Right forelimb (tissue), 1 donor: ENCODE results near the gene AOC3.
"Not testable (repeated sequence)": the region's sequence is repeated elsewhere in the genome, so short reads cannot be mapped to it uniquely, and the experiment has no call there.

Experiments
- DNase-seq: peaks from one replicate; pipeline ENCODE4 v3.0.0-alpha.2; 2018

AOC3 gene

DNA sequence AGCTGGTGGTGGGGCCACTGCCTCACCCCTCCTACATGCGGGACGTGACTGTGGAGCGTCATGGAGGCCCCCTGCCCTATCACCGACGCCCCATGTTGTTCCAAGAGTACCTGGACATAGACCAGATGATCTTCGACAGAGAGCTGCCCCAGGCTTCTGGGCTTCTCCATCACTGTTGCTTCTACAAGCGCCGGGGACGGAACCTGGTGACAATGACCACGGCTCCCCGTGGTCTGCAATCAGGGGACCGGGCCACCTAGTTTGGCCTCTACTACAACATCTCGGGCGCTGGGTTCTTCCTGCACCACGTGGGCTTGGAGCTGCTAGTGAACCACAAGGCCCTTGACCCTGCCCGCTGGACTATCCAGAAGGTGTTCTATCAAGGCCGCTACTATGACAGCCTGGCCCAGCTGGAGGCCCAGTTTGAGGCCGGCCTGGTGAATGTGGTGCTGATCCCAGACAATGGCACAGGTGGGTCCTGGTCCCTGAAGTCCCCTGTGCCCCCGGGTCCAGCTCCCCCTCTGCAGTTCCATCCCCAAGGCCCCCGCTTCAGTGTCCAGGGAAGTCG lies 16.8 kb downstream of the AOC3 start:
- not testable (repeated sequence) for DNase-seq

DNA sequence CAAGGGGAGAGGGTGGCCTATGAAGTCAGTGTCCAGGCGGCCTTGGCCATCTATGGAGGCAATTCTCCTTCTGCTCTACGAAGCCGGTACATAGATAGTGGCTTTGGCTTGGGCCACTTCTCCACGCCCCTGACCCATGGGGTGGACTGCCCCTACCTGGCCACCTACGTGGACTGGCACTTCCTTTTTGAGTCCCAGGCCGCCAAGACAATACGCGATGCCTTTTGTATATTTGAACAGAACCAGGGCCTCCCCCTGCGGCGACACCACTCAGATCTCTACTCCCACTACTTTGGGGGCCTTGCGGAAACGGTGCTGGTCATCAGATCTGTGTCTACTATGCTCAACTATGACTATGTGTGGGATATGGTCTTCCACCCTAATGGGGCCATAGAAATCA lies 17.3 kb downstream of the AOC3 start:
- no peak for DNase-seq

DNA sequence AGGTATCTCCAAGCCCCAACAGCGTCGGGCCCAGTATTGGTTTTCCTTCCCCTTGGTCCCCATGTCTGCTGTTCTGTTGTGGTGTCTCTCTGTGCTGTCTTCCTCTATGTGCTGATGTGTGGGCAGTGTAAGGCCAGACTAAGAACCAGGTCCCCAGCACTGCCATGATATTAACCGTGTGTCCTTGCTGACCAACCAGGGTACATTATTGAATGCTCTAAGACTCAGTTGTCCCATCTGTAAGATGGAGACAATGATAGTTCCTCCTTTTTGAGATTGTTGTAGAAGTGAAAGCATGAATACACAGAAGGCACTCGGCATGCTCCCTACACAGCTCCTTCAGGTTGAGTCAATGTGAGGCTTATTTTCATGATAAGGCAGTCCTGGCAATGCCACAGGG lies 20.6 kb downstream of the AOC3 start:
- no peak for DNase-seq

DNA sequence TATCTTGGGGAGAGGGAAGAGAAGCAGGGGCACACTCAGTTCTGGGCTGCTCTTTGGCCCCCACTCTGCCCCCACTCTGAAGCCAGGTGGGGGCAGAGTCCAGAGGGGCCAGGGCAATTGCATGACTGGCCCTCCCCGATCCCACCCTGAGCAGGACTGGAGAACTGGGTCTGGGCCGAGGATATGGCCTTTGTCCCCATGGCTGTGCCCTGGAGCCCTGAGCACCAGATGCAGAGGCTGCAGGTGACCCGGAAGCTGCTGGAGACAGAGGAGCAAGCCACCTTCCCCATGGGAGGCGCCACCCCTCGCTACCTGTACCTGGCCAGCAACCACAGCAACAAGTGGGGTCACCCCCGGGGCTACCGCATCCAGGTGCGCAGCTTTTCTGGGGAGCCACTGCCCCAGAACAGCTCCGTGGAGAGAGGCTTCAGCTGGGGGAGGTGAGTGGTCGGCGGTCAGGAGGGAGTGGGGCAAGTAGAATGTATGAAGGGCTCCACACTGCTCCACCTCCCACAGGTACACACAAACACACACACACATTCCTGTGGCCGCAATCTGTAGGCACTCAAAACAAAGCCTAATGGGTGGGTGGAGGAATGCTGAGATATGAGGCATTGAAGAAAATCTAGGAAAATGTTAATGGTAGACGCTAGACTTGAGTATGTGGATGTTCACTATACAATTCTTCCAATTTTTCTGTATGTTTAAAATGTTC lies 21.4 kb downstream of the AOC3 start:
- DNase-seq, result no peak

DNA sequence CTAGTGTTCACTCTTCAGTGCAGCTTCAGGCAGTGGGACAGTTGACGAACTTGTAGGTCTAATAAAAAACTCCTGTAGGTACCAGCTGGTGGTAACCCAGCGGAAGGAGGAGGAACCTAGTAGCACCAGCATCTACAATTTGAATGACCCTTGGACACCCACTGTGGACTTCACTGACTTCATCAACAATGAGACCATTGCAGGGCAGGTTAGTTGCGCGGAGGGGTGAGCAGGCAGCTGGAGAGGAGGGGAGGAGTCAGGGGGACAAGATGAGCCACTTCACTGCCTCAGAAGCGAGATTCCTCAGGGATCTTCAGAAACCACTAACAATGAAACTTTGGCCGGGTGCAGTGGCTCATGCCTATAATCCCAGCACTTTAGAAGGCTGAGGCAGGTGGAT lies 22.3 kb downstream of the AOC3 start:
- DNase-seq, result no peak

DNA sequence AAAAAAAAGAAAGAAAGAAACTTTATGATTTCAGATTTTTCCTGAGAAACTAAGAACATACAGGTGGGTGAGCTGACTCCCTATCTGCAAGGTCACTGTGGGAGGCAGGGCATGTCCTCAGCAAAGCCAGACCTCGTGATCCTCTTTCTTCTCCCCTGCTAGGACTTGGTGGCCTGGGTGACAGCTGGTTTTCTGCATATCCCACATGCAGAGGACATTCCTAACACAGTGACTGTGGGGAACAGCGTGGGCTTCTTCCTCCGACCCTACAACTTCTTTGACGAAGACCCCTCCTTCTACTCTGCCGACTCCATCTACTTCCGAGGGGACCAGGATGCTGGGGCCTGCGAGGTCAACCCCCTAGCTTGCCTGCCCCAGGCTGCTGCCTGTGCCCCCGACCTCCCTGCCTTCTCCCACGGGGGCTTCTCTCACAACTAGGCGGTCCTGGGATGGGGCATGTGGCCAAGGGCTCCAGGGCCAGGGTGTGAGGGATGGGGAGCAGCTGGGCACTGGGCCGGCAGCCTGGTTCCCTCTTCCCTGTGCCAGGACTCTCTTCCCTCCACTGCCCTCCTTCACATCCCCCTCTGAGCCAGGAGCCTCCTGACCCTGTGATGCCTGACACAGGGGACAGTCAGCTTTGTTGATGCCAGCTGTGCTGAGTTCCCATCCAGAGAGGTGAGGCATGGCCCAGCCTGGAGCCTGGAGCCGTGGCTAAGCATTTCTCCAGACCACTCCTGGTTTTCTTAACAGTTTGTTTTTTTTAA lies 23.1 kb downstream of the AOC3 start:
- not testable (repeated sequence) for DNase-seq

DNA sequence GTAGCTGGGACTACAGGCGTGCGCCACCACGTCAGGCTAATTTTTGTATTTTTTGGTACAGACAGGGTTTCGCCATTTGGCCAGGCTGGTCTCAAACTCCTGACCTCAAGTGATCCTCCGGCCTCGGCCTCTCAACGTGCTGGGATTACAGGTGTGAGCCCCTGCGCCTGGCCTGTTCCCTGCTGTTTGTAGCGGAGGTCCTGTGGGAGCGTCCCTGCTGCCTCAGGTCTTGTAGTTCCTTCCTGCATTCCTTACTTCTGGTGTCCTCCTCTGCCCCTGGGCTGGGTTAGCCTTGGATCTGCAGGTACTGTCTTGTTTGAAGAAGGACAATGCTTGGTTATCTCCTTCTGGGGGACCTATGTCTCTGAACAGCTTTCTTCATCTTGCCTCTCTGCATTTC lies 26.0 kb downstream of the AOC3 start:
- no peak for DNase-seq

DNA sequence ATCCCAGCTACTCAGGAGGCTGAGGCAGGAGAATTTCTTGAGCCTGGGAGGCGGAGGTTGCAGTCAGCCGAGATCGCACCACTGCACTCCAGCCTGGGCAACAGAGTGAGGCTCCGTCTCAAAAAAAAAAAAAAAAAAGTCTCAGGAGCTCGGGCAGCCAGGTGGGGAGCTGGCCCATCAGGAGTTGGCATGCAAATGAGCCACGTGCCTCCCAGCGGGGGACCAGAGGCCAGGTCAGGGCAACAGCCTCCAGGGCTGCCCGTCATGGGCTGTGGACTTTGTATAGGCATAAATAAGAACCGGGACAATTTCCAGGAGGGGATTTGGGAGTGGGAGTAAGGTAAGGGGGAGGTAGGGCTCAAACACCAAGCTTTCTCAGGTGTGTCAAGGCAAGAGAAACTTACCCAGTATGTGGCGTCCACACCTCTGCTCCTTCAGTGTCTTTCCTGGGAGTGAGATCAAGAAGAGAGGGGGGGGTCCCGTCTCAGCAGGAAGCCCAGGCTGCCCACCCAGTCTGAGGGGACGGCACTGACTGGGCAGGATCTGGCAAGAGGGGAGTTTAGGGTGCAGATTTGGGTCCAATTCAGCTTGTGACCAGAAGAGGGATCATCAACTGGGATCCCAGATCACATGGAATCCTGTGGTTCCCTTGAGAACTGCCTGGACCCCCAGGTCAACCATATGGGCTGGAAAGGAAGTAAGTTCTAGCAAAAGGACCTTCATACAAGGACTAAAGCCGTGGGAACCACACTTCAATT lies 27.3 kb downstream of the AOC3 start:
- DNase-seq, result no peak

DNA sequence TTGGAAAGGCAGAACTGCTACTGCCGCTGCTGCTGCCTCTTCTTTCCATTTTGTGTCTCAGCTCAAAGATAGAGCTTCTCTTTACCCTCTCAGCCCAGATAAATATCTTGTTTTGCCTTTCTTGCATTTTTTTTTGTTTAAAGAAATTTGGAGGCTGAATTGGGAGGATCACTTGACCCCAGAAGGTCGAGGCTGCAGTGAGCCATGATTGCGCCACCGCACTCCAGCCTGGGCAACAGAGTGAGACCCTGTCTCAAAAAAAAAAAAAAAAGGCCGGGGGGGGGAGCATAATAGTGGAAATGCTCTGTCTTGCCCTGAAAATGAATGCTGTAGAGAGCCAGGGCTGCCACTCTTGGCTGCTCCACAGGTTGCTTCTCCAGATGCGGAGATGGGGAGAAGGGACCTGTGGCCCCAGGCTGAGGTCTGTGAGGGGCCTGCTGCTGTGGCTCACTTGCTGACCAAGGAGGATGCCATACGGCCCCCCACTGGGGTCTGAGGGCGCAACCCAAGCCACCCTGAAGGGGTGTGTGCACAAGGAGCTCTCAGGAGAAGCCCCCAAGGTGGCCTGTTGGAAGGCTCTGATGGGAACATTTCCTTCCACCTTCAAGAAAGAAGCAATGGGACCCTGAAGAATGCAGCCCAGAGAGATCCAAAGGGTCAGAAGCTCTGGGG lies 28.1 kb downstream of the AOC3 start:
- no peak for DNase-seq

DNA sequence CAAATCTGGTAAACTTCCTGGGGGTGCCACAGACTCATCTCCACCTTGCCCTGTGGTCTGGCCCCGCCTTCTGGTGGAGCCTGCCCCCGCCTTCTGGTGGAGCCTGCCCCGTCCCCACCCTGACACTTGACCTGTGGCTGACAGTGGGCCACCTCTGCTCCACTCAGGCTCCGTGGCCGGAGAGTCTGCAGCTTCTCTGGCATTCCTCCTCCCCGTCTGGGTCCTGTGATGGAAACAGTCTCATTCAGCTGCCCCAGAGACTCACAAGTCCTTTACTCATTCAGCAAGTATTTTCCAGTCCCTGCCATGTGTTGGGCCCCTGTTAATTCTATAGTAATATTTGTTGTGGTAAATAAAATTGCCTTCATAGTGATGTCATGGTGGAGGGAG lies 28.6 kb downstream of the AOC3 start:
- DNase-seq, result no peak

DNA sequence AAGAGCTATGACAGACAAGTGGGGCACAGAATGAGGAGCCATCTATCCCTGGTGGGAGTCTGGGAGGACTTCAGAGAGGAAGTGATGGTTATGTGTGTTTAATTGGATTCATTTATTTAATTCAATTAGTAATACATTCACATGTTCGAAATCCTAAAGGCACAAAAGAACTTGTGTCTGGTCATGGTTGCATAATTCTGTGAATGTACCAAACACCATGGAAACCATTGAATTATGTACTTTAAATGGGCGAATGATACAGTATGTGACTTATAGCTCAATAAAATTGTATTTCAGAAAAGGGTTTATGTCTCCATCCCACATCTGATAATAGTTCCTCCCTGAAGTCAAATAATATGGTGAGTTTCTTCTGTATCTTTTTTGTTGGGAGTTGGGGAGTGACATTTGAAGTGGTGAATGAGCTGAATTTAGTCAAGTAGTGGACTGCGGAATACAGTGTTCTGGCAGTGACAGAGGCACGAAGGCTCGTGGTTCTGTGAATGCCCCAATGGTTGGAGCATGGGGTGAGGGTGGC lies 29.8 kb downstream of the AOC3 start:
- DNase-seq, result no peak

DNA sequence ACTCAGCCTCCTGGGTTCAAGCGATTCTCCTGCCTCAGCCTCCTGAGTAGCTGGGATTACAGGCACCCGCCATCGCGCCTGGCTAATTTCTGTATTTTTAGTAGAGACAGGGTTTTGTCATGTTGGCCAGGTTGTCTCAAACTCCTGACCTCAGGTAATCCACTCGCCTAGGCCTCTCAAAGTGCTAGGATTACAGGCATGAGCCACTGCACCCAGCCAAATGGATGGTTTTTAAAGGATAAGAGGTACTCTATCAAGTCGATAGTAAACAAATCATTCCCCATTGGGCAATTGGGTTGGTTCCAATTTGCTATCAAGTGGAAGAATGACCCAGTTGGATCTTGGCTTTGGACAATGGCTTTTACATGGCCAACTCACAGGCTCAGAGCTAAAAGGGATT lies 30.7 kb downstream of the AOC3 start:
- DNase-seq, result not testable (repeated sequence)

DNA sequence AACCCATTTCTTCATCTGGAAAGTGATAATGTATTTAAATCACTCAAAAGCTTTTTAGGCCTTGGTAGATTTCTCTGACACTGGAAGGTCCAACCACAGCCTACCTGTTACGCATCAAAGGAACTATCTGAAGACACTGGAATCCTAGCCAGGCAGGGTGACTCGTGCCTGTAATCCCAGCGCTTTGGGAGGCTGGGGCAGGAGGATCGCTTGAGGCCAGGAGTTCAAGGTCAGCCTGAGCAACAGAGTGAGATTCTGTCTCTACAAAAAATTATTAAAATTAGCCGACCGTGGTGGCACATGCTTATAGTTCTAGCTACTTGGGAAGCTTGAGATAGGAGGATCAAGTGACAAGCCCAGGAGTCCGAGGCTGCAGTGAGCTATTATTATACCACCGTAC lies 31.2 kb downstream of the AOC3 start:
- DNase-seq, result no peak

DNA sequence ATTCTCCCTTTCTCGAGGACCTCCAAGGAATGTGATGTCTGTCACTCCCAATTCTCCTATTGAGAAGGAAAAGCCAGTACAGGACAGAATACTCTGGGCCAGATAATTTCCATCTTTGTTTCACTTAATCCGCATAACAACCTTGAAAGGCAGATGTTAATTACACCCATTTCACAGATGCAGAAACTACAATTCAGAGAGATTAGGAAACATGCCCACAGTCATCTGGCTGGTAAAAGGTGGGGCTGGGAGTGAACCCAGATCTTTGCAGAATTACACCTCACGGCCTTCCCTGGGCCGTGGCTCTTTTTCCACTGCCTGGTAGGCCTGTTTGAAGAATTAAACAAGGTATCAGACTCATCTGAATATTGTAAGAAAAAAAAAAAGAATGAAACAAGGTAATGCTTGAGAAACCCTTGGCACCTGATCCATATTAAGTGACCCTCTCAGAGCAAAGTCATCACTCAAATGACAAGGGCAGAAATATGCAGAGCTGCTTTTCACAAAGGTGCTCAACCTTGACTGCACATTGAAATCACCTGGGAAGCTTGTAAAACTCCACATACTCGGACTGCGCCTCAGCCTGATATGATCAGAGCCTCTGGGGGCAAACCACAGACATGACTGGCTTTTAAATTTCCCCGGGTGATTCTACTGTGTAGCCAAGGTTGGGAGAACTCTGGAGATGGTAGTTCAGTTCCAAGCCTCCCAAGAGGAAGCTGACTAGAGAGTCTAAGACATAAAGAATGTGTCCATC lies 33.0 kb downstream of the AOC3 start:
- DNase-seq, result no peak

DNA sequence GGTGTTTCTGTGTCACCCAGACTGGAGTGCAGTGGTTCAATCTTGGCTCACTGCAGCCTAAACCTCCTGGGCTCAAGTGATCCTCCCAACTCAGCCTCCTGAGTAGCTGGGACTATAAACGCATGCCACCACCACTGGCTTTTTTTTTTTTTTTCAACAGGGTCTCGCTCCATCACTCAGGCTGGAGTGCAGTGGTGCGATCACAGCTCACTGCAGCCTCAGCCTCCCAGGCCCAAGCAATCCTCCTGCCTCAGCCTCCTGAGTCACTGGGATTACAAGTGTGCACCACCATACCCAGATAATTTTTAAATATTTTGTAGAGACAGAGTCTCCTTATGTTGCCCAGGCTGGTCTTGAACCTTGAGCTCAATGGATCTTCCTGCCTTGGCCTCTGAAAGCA lies 34.8 kb downstream of the AOC3 start:
- not testable (repeated sequence) for DNase-seq

DNA sequence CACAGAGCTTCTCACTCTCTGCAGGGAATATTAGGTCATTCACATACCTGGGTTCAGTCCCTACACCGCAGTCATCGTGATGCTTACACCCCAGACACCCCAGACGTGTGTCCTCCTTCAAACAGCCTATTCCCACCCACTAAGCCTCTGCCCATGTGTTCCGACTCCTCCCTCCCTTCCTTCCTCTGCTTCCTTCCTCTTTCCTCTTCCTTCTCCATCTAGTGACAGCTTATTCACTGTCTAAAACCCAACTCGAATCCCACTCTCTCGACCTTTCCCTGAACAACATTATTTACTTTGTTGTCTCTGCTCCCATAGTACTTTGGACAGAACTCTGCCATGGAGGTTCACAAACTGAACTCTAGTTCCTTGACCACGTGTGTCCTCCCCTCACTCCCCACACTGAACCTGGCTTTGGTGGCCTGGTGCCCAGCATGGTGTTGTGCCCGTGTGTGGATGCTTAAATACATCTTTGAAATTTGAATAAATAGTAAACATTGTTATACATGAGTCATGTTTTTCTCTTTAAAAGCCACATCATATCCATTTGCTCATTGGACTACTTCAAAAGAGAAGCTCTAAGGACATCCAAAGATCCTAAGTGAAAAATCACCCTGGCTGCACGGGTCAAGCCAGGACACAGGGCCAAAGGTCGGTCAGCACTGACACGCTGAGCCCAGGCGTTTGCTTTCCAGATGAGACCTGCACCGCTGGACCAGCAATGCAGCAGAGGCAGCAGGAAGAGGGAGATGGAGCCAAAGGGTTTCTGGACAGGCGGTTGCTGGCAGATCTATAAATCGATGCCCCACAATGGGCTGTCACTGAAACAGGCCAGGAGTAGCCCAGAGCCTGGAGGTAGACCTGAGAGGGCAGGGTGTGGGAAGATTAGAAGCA lies 35.5 kb downstream of the AOC3 start:
- no peak for DNase-seq

DNA sequence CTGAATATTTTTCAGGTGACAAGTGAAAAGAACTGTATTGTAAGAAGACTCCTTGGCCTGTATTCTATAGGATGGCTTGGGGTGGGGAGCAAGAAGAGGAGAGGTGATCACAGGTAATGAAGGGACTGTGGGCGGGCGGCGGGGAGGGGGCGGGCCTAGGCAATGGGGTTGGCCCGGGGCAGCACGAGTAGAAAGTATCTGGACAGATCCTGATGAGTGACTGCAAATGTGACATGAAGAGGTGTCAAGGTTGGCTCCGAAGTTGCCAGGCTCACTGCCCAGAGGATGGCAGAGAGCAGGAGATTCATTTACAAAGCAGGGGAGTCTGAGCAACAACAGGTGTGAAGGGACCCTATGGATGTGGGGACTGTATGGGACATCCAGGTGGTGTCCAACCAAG lies 38.8 kb downstream of the AOC3 start:
- DNase-seq, result no peak

DNA sequence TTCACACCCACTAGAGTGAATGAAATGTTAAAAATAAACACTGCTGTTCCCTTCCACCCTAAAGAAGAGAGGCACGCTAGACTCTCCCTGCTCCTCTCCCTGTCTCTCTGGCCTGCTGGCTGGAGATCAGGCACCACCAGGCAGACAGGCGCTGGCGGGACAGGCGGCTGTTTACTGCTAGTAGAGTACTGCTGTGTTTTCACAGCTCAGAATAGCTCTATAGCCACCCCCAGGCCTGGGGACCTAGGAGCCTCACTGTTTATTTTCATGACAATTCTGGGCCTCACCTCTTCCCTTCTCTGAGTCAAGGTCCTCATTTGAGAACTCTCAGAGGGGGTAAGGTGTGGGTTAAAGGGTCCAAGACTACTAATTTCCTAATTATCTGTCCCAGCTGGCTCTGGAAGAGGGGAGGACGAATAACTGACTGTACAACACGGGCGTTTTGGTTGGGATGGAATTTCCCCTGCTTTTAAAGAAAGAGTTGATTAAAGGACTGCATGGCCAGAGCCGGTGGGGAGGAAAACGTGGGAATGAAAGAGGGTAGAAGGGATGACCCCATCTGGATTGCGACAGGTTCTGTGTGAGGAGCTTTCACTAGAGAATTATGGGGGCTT lies 40.6 kb downstream of the AOC3 start:
- DNase-seq, result peak; percentile 68

DNA sequence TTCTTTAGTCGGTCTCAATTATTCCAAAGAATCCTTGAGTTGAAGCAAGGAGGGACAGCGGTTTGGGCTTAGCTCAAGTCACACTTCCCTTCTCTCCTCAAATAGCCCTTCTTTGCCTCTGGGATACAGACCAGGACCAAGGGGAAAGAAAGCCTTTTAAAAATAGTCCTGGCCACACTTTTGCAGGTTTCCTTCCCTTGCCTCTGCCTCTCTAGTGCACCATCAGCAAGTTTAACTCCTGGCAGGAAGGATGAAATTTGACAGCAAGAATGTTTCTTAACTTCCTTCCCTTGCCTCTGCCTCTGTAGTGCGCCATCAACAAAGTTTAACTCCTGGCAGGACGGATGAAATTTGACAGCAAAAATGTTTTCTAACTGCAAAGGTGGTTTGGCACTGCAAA lies 42.4 kb downstream of the AOC3 start:
- DNase-seq, result peak; percentile 46
